Upper lobe of right lung (tissue), 1 donor: Measurements from ENCODE around the gene CALCOCO1. TPM values are rescaled to one million over a fixed set of nuclear protein-coding genes. Genes with fewer than 3 reads are reported as not detected.
"Not testable (repeated sequence)": the region's sequence is repeated elsewhere in the genome, so short reads cannot be mapped to it uniquely, and the experiment has no call there.

ENCODE experiments used
- ATAC-seq: fragments of 200-7000 bp; cut with Tn5 transposase; one replicate; pipeline ENCODE4 v1.9.1; 2020; ENCODE audit warnings: mild to moderate bottlenecking, moderate library complexity
- DNase-seq: peaks from one replicate; pipeline ENCODE4 v3.0.0-alpha.2; 2020
- H3K27ac ChIP-seq: fragments of 200-600 bp; one replicate; pipeline ENCODE4 v1.8.0; 2022
- H3K27me3 ChIP-seq: fragments of 200-600 bp; one replicate; pipeline ENCODE4 v1.8.0; 2022; ENCODE audit warnings: mild to moderate bottlenecking
- H3K36me3 ChIP-seq: fragments of 200-600 bp; one replicate; pipeline ENCODE4 v1.8.0; 2022
- H3K4me1 ChIP-seq: fragments of 200-600 bp; one replicate; pipeline ENCODE4 v1.8.0; 2022
- H3K4me3 ChIP-seq: fragments of 200-600 bp; one replicate; pipeline ENCODE4 v1.8.0; 2022; ENCODE audit warnings: mild to moderate bottlenecking
- H3K9me3 ChIP-seq: fragments of 200-600 bp; one replicate; pipeline ENCODE4 v1.8.0; 2022
- intact Hi-C: fragments of 100-400 bp; cut with DNase I; formaldehyde crosslinking; loops from one replicate; pipeline ENCODE4 v1.11.0; 2022
- total RNA-seq: library from RNA; stranded (reverse); fragmentation: NEBNext Ultra II Directional; extraction: Animal tissue kit (Norgen Biotek cat#: 25700); gene quantifications from one replicate; pipeline ENCODE4 v1.2.1, GENCODE V29; 2021
- TF ChIP-seq, protein P1 (sequence below): fragments of 200-600 bp; IDR thresholded peaks from one replicate; pipeline ENCODE4 v1.8.0; 2022; ENCODE audit warnings: antibody characterized with exemption
- donor health status: DM: no; HTN: yes; CAD: no; lungs with severe emphysema.

CALCOCO1 gene
- total RNA-seq, 1 donor from 2014 or later: 191 TPM

DNA sequence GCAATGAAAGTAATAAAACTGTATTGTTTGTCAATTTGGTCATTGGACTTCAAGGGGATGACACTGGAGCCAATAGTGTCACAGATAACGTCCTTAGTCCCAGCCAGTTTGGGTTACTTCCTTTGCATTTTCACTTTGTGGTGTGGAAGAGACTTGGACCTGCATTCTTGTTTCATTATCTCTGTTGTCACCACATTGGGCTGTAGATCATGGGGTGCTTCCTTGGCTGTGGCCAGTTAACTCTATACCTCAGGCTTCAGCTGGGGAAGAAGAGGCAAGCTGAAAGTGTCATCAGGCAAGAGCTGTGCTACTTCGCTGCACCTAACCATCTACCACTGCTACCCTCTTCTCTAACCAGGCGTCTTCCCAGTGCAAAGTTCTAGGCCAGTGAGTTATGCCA is 39.6 kb upstream of the CALCOCO1 start:
- no peak for DNase-seq
- Histone ChIP-seq H3K27me3 (peaks cover 45% of the 10 kb centered on the region), H3K4me1 (no peaks in the 10 kb centered on the region), H3K9me3 (no peaks in the 10 kb centered on the region), H3K36me3 (no peaks in the 10 kb centered on the region), H3K4me3 (no peak overlapping the region), H3K27ac (no peak overlapping the region)
- TF ChIP-seq, protein P1, sequence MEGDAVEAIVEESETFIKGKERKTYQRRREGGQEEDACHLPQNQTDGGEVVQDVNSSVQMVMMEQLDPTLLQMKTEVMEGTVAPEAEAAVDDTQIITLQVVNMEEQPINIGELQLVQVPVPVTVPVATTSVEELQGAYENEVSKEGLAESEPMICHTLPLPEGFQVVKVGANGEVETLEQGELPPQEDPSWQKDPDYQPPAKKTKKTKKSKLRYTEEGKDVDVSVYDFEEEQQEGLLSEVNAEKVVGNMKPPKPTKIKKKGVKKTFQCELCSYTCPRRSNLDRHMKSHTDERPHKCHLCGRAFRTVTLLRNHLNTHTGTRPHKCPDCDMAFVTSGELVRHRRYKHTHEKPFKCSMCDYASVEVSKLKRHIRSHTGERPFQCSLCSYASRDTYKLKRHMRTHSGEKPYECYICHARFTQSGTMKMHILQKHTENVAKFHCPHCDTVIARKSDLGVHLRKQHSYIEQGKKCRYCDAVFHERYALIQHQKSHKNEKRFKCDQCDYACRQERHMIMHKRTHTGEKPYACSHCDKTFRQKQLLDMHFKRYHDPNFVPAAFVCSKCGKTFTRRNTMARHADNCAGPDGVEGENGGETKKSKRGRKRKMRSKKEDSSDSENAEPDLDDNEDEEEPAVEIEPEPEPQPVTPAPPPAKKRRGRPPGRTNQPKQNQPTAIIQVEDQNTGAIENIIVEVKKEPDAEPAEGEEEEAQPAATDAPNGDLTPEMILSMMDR: no peak
- intact Hi-C loops: no loop called here
- no peak for ATAC-seq

DNA sequence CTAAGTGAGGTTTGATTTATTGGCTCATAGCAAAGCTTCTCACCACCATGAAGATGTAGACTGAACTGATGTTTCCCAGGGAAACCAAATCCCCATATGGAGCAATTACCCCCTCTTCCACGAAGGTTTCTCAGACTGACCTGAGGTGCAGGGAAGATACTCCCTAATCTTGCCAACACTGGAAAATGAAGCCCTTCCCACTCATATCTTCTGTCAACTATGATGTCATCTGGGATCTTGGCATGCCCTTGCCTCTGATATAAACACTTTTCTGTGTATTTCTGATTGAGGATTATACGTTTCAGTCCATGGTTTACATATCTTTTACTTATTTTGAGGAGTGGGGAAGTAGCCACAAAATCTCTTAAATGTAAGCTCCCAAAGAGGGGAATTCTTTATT is 38.6 kb upstream of the CALCOCO1 start:
- intact Hi-C loops: no loop called here
- no peaks in the 10 kb centered on the region for H3K36me3 ChIP-seq
- DNase-seq (no peak), ATAC-seq (no peak)
- H3K27me3 ChIP-seq: peaks cover 44% of the 10 kb centered on the region
- no peak overlapping the region for H3K27ac ChIP-seq
- TF ChIP-seq, protein P1: no peak
- H3K4me3 ChIP-seq: no peak overlapping the region
- H3K9me3 ChIP-seq: no peaks in the 10 kb centered on the region
- H3K4me1 ChIP-seq: no peaks in the 10 kb centered on the region

DNA sequence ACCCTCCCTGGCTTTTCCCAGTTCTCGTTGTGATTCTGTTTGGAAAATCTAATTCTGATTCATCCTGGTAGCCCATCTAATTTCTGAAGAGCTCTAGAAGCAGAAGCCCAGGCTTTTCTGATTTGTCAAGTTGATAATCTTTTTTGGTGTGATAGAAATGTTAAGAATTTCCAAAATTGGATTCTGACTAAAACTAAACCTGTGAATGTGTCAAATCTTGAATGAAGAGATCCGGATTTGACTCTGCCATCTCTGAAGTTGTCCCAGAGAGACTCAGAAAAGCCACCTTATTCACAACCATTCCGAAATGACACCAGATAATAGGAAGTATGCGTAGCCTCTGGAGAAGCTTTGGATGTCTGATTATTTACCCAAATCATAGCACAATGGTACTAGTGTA is 37.4 kb upstream of the CALCOCO1 start:
- Histone ChIP-seq H3K27me3 (peaks cover 55% of the 10 kb centered on the region), H3K4me1 (no peaks in the 10 kb centered on the region), H3K4me3 (no peak overlapping the region), H3K27ac (no peak overlapping the region), H3K36me3 (no peaks in the 10 kb centered on the region), H3K9me3 (no peaks in the 10 kb centered on the region)
- TF ChIP-seq, protein P1: no peak
- no peak for ATAC-seq
- intact Hi-C loops: no loop called here
- no peak for DNase-seq

GRCh38 chr12:53762793-53763192 is 35.5 kb upstream of the CALCOCO1 start:
- H3K9me3 ChIP-seq, ATAC-seq, H3K4me3 ChIP-seq, H3K36me3 ChIP-seq, intact Hi-C loops, DNase-seq, H3K27ac ChIP-seq, H3K4me1 ChIP-seq: not testable (repeated sequence)
- H3K27me3 ChIP-seq: peaks cover 63% of the 10 kb centered on the region

GRCh38 chr12:53761306-53761705 is 34.1 kb upstream of the CALCOCO1 start:
- no peak for DNase-seq
- intact Hi-C loops: no loop called here
- Histone ChIP-seq H3K9me3 (no peaks in the 10 kb centered on the region), H3K27ac (no peak overlapping the region), H3K4me3 (no peak overlapping the region), H3K27me3 (peaks cover 54% of the 10 kb centered on the region), H3K36me3 (no peaks in the 10 kb centered on the region), H3K4me1 (peaks cover 3% of the 10 kb centered on the region)
- TF ChIP-seq, protein P1: no peak
- ATAC-seq: no peak

GRCh38 chr12:53759261-53759660 is 32.0 kb upstream of the CALCOCO1 start:
- Histone ChIP-seq H3K27ac (no peak overlapping the region), H3K36me3 (no peaks in the 10 kb centered on the region), H3K4me1 (peaks cover 10% of the 10 kb centered on the region), H3K27me3 (peaks cover 39% of the 10 kb centered on the region), H3K4me3 (no peak overlapping the region), H3K9me3 (no peaks in the 10 kb centered on the region)
- ATAC-seq: no peak
- intact Hi-C loops: no loop called here
- DNase-seq: no peak
- TF ChIP-seq, protein P1: no peak
